ENCODE measurements around the gene SIRT1.

DNA sequence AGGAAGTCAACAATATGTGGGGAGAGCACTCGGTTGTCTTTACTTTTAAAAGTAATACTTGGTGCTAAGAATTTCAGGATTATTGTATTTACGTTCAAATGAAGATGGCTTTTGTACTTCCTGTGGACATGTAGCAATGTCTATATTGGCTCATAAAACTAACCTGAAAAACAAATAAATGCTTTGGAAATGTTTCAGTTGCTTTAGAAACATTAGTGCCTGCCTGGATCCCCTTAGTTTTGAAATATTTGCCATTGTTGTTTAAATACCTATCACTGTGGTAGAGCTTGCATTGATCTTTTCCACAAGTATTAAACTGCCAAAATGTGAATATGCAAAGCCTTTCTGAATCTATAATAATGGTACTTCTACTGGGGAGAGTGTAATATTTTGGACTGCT lies 32.7 kb downstream of the SIRT1 start:
- TF ChIP-seq RAD21 (CRISPR knock-in tag; conservative IDR thresholded peaks at IDR 0.05 in 1 of 2, IDR thresholded peaks at IDR 0.05 in 1 of 2) (no peak), EP300 (IDR thresholded peaks at IDR 0.05; ENCODE audit: low read length) (no peak), NFRKB (IDR thresholded peaks at IDR 0.05; ENCODE audit: low read depth) (no peak), KDM1A (IDR thresholded peaks at IDR 0.05) (no peak), SIN3A (IDR thresholded peaks at IDR 0.05; ENCODE audit: borderline replicate concordance in 2 of 2, control insufficient read depth in 1 of 2, low read depth in 2 of 2, low read length in 2 of 2) (no peak), PYGO2 (tag; IDR thresholded peaks at IDR 0.05) (no peak), CREBBP (IDR thresholded peaks at IDR 0.05; ENCODE audit: low read depth, low read length) (no peak), GABPA (tag; conservative IDR thresholded peaks at IDR 0.05; ENCODE audit: low read depth) (no peak), POLR2AphosphoS5 (IDR thresholded peaks at IDR 0.05; ENCODE audit: control insufficient read depth, insufficient read depth, low read depth, low read length) (no peak)
- TF ChIP-seq, protein P1, sequence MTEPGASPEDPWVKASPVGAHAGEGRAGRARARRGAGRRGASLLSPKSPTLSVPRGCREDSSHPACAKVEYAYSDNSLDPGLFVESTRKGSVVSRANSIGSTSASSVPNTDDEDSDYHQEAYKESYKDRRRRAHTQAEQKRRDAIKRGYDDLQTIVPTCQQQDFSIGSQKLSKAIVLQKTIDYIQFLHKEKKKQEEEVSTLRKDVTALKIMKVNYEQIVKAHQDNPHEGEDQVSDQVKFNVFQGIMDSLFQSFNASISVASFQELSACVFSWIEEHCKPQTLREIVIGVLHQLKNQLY (CRISPR knock-in tag; conservative IDR thresholded peaks at IDR 0.05), result no peak

Data from K562 (cell line).